Right renal pelvis (tissue), 4 donors: Measurements from ENCODE around the gene BEGAIN. TPM values are rescaled to one million over a fixed set of nuclear protein-coding genes. Genes with fewer than 3 reads are reported as not detected.

Experiments used
- DNase-seq, 4 donors: peaks; one replicate each; pipeline ENCODE4 v3.0.0-alpha.2; 2013; ENCODE audit warnings: low read depth in 4 of 4, low spot score in 3 of 4, missing footprints in 1 of 4
- polyA plus RNA-seq, 4 donors: library from polyadenylated mRNA; unstranded; fragments of 120-200 nt; gene quantifications; one replicate each; pipeline ENCODE4 v1.2.1, GENCODE V29; 2013; ENCODE audit not compliant: insufficient read length in 4 of 4

The BEGAIN gene
- polyA plus RNA-seq, 4 donors, result 1.5 to 3.0 (median 2.3) TPM

DNA sequence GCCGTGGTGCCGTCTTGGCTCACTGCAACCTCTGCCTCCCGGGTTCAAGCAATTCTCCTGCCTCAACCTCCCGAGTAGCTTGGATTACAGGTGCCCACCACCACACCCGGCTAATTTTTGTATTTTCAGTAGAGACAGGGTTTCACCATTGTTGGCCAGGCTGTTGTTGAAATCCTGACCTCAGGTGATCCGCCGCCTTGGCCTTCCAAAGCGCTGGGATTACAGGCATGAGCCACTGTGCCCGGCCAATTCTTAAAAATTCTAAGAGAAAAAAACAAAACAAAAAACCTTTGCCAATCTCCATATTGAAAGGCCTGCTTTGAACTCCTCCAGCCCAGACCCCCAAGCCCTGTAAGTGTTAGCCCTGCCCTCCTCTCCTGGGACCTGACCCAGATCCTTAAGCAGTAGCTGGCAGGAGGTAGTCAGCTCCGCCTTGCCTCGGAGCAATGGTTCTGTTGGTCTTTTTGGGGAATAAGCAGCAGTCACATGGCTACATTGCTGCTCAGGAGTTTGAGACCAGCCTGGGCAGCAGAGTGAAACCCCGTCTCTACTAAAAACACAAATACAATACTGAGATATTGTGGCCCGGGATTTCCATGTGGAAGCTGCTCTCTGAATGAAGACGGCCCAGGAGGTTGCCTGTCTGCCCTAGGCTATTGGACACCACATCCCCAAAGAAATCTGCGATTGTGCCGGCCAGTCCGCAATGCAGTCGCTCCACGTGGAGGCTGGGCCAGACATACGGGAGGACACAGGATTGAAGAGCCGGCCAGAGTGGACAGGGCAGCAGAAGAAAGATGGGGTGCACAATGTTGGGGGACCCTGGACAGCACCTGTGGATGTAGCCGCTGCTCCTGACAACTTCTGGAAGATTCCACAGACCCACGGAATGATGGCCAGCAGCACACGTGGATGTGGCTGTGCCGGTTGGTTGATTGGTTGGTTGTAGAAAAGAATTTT, 28.8 kb upstream of the BEGAIN start:
- no peak for DNase-seq

DNA sequence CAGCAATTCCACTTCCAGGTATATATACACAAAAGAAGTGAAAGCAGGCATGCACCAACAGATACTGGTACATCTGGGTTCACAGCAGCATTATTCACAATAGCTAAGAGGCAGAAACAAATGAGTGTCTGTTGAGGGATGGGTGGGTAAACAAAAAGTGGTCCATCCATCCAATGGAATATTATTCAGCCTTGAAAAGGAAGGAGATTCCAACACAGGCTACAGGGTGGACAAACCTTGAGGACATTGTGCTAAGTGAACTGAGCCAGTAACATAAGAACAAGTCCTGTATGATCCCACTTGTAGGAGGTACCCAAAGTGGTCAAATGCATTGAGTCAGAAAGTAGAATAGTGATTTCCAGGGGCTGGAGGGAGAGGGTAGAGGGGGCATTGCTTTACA, 27.6 kb upstream of the BEGAIN start:
- no peak for DNase-seq

DNA sequence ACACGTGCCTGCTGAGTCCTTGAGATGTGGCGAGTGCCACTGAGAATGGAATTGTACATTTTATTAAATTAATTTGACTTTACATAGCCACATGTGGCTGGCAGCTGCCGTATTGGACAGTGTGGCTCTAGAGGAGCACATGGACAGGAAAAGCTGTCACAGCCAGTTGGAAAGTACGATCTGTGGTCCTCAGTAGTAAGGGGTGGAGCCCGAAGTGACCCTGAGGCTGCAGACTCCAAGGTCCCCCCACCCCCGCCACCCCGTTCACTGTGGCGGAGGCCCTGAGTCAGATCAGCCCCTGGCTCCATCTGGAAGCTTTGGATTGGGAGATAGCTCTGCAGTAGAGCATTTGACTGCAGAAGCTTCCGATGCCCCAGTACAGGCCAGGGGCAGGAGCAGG, 25.8 kb upstream of the BEGAIN start:
- DNase-seq, result no peak

DNA sequence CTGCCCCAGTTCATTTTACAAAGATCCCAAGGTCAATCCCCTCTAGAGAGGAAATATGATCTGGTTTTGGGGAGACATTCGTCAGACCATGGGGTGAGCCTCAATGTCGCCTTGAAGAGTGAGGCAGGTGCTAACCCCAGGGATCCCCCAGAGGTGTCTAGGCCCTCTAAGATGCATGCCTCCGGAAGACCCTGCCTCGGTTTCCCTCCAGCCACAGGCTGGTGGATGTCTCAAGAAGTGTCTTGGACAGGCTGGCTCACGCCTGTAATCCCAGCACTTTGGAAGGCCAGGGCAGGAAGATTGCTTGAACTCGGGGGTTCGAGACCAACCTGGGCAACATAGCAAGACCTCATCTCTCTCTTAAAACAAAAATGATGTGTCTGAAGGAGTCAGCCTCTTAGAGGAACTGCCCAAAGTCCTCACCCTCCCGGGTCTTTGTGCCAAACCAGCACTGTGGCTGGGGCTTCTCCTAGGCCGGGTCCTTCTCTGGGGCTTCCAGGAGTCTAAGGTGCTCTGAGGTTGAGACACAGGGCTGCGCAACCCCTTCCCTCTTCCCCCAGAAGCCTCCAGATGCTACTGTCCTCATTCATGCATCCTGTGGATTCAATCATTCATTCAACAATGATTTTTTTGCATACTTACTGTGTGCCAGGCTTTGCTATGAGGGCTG, 24.7 kb upstream of the BEGAIN start:
- DNase-seq, result no peak

DNA sequence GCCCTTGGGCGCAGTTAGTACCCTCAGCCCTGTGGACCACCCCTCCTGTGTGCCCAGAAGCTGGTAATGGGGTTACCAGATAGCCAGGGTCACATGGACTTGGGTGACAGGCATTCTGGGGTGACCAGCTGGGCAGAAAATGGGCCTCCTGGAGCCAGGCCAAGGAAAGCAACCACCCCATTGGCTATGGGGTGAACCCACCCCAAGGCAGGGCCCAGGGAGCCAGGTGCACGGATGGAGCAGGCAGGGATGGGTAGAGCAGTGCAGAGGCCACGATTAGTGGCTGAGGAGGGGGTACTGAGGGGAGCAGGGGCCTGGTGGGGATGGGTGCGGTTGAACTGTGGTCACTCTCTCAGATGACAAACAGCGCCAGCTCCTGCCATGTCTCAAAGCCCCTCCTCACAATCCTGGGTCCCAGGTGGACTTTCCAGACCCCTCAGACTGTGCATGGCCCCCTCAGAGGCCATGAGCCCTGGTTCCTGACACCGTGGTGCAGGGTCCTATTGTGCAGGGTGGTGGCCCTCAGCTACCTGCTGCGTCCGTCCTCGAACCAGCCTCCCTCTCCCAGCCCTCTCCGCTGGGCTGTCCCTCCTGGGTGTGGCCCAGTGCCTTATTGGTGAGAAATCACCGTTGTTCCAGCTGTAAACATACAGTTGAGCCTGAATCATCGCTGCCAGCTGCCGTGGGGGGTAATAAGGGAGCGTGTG, 23.4 kb upstream of the BEGAIN start:
- no peak for DNase-seq

DNA sequence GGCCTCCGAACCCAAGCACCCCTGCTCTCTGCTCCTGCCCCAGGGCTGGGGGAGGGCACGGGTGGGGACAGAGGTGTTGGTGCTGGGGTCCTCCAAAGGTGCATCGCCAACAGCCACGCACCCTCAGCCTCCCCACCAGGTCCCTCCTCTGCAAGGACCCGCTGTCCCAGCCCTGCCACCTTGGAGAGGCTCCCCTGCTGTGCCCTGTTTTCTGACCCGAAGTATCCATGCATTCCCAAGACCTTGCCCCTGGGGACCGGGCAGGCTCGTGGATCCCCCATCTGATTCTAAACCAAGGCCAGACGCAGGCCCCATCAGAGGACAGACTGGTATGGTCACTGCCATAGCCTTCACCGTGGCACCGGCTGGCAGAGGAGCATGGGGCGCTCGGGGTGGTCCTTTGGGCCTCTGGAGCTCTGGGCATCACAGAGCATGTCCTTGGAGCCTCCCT, 22.7 kb upstream of the BEGAIN start:
- DNase-seq, result no peak

DNA sequence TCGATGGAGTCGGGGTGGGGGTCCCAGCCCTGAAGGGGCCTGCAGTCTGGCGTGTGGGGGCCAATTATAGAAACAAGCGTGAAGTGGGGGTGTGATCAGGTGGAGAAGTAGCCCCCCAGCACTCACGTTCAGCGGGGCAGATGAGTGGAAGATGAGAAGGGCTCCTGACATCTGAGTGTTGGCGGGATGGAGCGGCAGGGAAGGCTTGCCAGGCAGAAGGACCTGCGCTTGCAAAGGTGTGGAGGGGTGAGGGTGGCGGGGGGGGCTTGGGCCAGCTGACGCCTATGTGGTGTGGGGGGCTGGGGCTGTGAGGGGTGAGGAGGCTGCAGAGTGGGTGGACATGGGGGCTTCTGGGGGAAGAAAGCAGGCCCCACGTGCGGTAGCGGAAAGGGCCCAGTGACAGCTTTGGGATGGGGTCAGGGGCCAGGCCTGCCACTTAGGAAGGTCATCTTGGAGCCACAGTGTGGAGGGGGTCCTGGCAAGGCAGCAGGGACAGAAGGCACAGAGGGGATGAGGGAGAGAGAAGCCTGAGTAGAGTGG, 22.2 kb upstream of the BEGAIN start:
- no peak for DNase-seq

DNA sequence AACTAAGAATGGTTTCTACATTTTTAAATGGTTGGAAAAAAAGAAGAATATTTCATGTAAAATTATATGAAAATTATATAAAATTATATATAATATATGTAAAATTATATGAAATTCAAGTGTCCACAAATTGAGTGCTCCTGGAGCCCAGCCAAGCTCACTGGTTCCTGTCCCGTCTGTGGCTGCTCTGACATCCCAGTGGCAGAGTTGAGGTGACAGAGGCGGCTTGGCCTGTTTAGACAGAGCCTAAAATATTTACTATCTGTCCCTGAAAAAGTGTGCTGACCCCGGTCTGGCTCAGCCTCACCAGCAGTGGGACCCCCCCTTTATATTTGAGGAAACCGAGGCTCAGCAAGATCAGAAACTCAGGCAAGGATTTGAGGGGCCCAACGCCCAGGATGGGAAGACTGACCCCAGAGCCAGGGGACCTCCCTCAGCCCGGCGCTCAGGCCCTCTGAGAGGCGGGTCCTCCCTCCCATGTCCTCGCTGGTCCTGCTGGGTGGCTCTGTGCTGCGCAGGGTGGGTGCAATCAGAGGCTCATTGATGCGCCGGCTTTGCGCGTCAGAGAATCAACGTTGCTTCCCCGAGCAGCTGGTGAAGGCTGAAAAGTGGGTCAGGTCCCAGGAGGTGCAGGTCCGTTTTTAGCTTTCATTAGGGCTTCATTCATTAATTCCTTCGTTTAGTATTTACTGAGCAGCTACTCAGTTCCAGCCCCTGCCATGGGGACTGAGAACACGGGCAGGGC, 21.5 kb upstream of the BEGAIN start:
- DNase-seq, result no peak

DNA sequence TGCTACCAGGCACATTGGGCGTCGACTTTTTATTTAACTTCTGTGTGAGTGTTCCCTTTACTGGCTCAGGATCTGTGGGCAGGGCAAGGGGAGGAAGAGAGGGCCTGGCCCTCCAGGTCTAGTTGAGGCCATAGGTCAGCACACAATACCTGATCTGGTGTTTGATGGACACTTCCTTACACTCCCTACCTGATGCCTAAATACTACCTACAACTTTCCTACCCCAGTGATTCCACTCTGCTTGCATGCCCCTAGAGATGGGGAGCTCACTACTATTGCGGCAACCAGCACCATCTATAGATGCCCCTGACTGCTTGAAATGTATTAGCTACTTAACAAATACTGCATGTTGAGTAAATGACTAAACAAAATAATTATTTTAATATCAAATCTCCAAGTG, 20.8 kb upstream of the BEGAIN start:
- no peak for DNase-seq

DNA sequence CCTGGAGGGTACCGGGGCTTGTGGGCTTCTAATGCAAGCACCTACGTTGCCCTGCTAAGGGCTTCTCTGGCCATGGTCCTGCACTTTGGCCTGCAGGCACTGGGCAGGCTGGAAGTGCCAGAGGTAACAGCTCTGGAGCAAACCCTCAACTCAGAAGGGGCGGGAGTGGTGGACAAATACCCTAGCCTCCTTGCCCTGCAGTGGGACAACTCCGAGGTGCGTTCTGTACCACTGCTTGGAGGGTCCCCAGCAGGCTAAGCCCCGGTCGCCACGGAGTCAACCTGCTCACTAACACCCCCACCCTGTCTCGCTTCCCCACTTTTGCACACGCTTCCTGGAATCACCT, 20.4 kb upstream of the BEGAIN start:
- DNase-seq, result no peak

DNA sequence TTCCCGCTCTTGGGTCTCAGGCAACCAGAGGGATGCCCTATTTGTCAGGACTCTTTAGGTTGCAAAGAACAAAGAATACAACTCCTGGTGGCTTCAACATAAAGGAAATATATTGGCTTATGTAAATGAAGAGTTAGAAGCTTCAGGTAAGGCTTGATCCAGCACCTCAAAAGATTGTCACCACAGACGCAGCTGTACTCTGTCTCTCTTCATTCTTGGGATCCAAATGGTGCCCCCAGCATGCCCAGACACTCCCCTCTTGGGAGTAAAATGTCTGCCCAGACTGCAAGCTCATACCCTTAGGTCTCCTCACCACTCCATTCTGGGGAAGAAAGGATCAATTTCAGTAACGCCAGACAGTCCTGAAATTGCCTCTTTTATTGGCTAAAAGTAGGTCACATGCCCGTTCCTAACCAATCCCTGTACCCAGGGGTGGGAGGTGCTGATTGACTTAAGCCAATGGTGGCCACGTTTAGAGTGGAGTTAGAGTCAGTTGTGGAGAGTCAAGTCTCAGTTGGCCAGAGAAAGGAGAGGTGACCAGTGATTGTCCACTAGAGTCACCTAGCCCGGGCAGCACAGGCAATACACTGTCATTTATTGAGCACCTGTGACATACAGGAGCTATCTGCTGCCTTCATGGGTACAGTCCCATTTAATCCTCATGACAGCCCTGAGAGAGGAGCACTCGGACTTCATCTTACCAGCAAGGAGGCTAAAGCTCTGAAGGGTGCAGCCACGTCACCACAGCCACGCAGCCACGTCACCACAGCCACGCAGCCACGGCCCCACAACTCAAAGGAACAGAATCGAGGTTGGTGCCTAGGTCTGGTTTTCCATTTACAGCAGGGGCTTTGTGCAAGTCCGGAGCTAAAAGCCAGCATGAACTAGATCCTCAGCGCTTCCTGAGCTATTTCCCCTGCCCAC, 19.7 kb upstream of the BEGAIN start:
- DNase-seq, result no peak

DNA sequence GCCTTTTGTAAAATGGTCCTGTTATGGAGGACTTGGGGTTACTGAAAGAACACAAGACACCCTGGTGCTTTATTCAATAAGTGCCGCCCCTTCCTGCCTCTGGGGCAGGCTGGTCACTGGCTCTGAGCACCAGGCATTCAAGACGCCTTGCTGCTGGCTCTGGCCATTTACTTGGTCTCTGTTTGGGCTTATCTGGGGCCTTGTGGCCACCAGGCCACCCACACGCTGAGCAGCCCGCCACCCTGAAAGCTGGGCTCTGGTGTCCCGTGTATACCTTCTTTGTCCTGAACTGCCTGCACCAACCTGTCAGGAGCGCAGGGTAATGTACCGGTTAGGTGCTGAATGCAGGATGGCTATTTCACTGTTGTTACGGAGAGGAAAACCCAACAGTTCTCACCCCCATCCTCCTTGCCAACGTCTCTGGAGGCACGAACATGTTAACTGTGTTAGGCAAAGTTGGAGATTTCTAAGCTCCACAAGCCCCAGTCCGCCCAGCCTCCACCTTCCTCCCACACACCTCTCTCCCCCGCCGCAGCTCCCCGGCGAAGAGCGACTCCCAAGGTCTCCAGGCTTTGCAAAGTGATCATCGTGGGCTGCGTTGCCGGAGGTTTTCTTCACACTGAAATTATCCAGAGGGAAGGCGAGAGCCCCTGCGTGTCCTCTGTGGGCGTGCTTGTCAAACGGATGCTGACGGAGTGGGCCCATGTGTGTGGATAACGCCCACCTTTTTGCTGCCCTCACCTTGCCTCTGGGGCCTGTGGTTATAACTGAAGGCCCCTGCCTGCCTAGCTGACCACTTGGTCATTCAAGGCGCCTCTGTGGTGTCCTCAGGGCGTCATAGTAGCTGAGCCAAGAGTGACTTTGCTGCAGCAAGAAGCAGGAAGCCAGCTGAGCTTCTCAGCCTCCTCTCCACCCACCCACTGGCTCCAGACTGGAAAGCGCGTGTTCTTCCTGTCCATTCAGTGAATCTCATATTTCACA, 18.8 kb upstream of the BEGAIN start:
- no peak for DNase-seq

DNA sequence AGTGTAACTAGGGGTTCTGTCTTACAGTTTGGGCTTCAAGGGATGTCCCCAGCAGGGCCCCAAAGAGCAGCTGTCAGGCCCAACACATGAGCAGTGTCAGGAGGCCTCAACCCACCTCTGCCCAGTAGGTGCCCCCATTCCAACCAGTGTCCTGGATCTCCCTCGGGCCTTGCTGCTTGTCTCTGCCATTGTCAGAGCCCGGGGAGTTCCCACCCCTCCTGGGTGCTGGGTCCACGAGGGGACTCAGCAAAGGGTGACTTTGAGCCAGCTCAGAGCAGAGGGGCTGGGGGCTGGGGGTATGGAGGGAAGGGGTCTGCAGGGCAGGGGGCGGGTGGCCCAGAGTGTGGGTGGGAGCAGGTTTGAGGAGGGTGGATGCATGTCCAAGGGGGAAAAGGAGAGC, 18.0 kb upstream of the BEGAIN start:
- no peak for DNase-seq

DNA sequence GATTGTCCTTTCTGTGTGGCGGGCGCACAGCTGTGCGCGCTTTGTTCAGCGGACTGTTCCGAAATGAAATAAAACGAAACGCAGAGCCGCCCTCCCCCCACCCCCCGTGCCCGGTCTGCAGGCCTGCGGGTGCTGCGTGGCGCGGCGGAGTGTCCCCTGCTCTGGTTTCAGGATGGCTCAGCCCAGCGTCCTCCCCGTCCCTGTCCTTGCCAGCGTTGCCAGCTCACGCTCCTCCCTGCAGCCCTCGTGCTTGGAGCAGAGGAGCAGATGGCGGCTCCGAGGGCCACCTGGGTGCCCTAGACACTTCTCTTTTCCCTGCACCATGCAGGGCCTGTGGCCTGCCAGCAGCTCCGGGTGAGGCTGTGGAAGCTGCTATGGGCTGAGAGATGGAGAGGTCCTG, 17.5 kb upstream of the BEGAIN start:
- no peak for DNase-seq

DNA sequence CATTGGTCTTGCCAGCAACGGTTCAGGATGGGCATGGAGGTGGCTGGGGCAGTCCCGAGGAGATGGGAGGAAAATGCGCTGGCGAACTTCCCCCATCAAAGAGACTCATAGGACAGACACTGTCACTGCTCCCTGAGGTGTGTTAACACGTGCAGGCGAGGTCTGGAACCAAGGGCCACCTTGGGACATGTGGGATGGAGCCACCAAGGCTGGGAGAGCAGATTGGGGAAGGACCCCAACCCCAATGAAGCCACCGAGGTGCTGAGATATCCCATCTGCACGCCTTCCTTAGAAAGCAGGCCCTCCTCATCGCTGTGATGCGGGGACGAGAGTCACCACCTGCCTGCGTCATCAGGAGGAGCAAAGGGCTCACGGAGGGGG, 16.9 kb upstream of the BEGAIN start:
- no peak for DNase-seq

DNA sequence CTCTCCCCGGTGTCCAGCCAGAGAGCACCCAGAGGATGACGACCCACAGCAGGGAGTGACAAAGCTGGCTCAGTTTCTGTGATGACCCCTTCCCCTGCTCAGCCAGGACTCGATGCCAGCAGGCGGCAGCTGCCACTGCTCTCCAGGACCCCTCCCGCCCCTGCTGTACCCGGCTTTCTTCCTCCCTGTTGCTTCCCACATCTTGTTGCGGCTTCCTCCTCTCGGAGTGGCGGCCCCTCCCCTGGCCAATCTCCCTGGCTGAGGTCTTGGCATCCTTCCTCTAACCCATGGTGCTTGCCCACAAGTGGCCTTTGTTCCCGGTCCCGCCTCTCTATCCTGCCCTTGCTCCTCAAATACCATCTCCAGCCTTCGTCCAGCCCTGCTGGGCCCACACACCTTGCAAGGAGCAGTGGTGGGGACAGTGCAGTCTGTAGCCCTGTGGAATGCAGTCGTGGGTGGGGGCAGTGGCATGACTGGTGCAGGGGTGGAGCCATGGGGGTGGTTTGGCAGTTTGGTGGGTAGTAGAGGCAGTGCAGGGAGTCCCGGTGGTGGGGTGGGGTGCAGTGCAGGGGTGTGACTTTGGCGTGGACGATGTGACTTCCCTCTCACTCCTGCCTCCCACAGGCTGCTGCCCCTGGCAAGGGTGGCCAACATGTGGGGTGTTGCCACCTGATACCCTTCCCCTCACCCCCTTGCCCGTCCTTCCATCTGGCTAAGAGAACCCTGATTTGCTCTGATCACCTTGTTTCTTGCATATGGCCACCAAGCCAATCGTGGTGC, 16.3 kb upstream of the BEGAIN start:
- DNase-seq, result no peak

DNA sequence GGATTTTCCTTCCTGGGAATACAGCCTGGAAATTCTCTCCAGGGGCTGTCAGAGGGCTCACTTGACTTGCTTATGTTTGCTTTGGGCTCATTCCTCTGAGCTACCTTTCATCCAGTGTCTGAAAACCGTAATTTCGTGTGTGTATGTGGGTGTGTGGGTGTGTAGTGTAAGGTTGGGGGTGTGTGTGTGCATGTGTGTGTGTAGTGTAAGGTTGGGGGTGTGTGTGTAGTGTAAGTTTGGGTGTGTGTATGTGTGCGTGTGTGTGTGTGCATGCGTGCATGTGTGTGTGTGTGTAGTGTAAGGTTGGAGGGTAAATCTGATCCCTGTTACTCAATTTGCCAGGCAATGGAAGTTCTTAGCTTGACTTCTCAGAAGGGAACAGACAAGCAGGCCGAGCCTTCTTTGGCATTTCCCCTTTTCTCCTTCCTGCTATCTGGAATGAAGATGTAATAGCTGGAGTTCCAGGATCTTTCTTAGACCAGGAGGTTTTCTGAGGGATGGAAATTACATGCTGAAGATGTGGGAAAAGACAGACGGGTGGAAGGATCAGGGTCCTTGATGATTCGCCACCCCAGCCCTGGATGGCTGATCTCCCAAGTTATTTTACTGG, 15.5 kb upstream of the BEGAIN start:
- no peak for DNase-seq
